ENCODE data around the gene NCKAP5.

DNA sequence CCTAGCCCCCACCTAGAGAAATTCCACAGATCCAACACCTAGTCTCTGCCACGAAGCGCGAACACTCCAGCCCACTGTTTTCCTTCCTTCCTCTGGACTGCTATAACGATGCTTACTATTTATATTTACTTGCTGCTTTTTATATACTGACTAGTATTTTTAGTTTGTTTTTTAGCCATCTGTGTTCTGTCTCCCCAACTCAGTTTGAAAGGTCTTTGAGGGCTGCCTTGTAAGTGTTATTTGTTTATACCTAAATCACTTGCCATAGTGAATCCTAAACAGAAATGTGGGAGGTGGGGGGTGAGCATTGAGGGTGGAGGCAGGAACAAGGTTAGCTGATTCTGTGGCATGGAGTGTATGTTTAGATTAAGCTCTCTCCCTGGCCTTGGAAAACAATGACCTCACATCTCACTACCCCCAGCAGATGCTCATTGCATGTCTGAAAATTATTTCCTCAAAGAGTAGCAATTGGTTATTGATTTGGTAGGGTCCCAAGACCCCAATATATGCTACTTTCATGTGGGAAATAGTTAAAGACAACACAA lies 1.1 kb upstream of the NCKAP5 start:
- TF ChIP-seq, protein P1, sequence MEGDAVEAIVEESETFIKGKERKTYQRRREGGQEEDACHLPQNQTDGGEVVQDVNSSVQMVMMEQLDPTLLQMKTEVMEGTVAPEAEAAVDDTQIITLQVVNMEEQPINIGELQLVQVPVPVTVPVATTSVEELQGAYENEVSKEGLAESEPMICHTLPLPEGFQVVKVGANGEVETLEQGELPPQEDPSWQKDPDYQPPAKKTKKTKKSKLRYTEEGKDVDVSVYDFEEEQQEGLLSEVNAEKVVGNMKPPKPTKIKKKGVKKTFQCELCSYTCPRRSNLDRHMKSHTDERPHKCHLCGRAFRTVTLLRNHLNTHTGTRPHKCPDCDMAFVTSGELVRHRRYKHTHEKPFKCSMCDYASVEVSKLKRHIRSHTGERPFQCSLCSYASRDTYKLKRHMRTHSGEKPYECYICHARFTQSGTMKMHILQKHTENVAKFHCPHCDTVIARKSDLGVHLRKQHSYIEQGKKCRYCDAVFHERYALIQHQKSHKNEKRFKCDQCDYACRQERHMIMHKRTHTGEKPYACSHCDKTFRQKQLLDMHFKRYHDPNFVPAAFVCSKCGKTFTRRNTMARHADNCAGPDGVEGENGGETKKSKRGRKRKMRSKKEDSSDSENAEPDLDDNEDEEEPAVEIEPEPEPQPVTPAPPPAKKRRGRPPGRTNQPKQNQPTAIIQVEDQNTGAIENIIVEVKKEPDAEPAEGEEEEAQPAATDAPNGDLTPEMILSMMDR (IDR thresholded peaks at IDR 0.05), result no peak
- no peak for TF ChIP-seq POLR2A (IDR thresholded peaks at IDR 0.05)

Data from prostate gland (tissue), 2 donors.